AG09319 (cell line): ENCODE data around the gene SRF.

Source experiments
- DNase-seq: peaks from one replicate; pipeline ENCODE4 v3.0.0-alpha.2; 2010; ENCODE audit warnings: low read depth; ENCODE audit errors: extremely low read depth
- TF ChIP-seq, protein P1 (sequence below): IDR thresholded peaks from 2 replicates; pipeline ENCODE4 v1.5.1; 2011; ENCODE audit warnings: low read depth, mild to moderate bottlenecking, inconsistent platforms, low read length, moderate library complexity

The SRF gene

GRCh38 chr6:43204271-43205105, 33.4 kb downstream of the SRF start:
- TF ChIP-seq, protein P1, sequence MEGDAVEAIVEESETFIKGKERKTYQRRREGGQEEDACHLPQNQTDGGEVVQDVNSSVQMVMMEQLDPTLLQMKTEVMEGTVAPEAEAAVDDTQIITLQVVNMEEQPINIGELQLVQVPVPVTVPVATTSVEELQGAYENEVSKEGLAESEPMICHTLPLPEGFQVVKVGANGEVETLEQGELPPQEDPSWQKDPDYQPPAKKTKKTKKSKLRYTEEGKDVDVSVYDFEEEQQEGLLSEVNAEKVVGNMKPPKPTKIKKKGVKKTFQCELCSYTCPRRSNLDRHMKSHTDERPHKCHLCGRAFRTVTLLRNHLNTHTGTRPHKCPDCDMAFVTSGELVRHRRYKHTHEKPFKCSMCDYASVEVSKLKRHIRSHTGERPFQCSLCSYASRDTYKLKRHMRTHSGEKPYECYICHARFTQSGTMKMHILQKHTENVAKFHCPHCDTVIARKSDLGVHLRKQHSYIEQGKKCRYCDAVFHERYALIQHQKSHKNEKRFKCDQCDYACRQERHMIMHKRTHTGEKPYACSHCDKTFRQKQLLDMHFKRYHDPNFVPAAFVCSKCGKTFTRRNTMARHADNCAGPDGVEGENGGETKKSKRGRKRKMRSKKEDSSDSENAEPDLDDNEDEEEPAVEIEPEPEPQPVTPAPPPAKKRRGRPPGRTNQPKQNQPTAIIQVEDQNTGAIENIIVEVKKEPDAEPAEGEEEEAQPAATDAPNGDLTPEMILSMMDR: no peak

GRCh38 chr6:43205849-43206248, 34.8 kb downstream of the SRF start:
- TF ChIP-seq, protein P1: no peak
- no peak for DNase-seq

More at GRCh38 chr6:43204271-43205105, 33.4 kb downstream of the SRF start:
- DNase-seq: no peak

DNA sequence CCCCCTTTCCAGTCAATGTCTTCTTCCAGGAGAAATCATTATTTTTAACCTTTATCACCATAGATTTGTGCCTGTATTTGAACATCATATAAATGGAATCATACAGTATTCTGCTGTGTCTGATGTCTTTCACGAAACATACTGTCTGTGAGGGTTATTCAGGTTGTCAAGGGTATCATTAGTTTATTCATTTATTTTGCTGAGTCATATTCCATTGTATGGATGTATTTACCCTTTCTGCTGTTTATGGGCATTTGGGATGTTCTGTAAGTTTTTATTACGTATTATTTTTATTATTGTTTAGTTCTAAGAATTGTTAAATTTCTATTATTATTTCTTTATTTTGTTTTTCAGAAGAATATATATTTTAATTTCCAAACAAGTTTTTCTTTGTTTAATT, 36.2 kb downstream of the SRF start:
- DNase-seq: no peak
- TF ChIP-seq, protein P1: no peak

- DNase-seq: no peak
- TF ChIP-seq, protein P1: no peak
Observed at GRCh38 chr6:43211955-43212354, 40.9 kb downstream of the SRF start.

DNA sequence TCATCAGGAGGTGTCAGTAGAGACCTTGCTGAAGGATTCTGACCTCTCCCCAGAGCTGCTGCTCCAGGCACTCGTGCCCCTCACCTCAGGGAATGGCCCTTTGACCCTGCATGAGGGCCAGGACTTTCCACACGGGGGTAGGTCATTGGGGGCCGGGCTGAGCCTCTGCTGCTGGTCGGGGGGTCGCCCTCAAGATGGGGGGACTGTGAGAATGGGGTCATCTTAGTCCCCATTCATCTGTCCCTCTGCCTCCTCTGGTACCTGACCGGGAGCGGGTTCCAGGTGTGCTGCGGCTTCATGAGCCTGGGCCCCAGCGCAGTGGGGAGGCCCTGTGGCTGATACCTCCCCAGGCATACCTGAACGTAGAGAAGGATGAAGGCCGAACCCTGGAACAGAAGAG, 42.4 kb downstream of the SRF start:
- DNase-seq: no peak
- TF ChIP-seq, protein P1: no peak

- TF ChIP-seq, protein P1: no peak
- DNase-seq: no peak
Observed at GRCh38 chr6:43215066-43215465, 44.0 kb downstream of the SRF start.

- no peak for DNase-seq
- TF ChIP-seq, protein P1: no peak
Observed at GRCh38 chr6:43216200-43216599, 45.1 kb downstream of the SRF start.
